Activated CD8-positive, alpha-beta memory T cell treated with anti-CD3 and anti-CD28 coated beads, Interleukin-2, amount 50 U/mL, for 24 hours (primary cell): Measurements from ENCODE around the gene BCAS2.

ENCODE experiments used
- DNase-seq: peaks from one replicate; pipeline ENCODE4 v3.0.0-alpha.2; 2020; ENCODE audit errors: extremely low read depth

The BCAS2 gene

GRCh38 chr1:114559356-114559755 lies 22.1 kb downstream of the BCAS2 start:
- DNase-seq = no peak

- no peak for DNase-seq
These were observed 22.9 kb downstream of the BCAS2 start for GRCh38 chr1:114558544-114558943.

DNA sequence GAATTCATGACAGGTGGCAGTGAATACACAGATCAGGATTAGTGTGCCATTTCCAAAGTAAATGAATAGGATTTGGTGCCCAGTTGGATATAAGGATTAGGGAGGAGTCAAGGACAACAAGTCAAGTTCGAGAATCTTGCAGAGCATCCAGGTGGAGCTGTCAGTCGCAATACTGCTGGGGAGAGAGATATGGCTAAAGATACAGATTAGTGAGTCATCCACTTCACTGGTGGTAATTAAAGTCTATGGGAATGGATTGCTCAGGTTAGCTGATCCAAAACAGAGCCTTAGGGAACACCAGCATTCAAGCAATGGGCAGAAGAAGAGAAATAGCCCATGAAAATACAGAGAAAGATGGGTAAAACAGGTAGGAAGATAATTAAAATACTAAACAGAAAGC lies 26.8 kb downstream of the BCAS2 start:
- DNase-seq = no peak

DNA sequence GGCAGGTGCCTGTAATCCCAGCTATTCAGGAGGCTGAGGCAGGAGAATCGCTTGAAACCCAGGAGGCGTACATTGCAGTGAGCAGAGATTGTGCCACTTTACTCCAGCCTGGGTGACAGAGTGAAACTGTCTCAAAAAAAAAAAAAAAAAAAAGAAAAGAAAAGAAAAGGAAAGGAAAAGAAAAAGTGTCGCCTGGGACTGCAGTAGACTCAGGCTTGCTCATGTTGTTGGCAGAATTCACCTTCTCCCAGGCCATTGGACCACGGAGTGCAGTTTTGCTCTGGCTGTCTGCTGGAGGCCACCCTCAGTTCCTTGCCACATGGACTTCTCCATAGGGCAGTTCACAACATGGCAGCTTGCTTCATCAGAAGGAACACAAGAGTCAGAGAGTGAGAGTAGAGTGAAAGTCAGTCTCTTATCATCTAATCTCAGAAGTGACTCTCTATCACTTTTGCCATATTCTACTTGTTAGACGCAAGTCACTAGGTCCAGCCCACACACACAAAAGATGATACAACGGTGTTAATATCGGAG lies 29.2 kb downstream of the BCAS2 start:
- DNase-seq = no peak

DNA sequence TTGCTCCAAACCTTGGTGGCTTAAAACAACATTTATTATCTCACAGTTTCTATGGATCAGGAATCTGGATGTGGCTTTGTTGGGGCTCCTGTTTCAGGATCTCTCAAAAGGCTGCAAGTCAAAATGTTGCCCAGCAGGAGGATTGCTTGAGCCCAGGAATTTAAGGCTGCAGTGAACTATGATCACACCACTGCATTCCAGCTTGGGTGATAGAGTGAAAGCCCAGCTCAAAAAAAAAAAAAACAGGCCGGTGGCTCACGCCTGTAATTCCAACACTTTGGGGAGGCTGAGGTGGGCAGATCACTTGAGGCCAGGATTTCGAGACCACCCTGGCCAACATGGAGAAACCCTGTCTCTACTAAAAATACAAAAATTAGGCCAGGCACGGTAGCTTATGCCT lies 30.0 kb downstream of the BCAS2 start:
- no peak for DNase-seq

- DNase-seq = no peak
These were observed 31.1 kb downstream of the BCAS2 start for GRCh38 chr1:114550336-114550735.

- DNase-seq = no peak
These were observed 32.3 kb downstream of the BCAS2 start for GRCh38 chr1:114549137-114549536.

GRCh38 chr1:114547076-114547475 lies 34.3 kb downstream of the BCAS2 start:
- no peak for DNase-seq

DNA sequence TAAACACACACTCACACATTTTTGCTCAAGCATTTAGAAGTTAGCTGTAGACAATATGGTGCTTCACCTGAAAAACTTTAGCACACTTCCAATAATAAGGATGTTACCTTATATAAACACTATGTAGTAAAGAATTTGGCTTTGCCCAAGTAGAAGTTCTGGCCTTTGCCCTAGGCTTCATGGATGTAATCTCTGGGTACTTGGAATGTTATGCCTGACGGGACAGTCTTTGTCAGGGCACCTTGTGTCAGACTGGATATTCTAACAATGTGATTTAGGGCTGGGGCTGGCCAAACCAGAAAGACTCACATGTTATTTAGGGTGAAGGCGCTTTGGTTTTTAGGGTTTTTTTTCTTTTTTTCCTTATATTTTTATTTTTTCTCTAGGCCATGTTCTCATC lies 35.6 kb downstream of the BCAS2 start:
- DNase-seq = no peak

DNA sequence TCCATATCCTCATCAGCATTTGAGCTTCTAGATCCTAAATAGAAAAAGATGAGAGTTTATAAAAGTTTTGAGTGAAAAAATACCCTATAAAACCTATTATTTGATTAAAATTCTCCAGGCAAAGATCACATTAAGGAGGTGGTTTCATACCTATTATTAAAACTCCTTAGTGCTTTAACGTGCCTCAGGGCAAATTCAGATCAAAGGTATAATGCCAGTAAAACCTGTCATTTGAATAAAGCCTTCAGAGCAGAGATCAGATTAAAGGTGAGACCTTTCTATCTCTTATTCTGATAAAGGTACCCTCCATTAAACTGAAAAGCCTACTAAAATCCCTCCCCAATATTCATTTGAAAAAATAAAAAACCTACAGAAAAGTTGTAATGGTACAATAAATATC lies 36.1 kb downstream of the BCAS2 start:
- DNase-seq = no peak

DNA sequence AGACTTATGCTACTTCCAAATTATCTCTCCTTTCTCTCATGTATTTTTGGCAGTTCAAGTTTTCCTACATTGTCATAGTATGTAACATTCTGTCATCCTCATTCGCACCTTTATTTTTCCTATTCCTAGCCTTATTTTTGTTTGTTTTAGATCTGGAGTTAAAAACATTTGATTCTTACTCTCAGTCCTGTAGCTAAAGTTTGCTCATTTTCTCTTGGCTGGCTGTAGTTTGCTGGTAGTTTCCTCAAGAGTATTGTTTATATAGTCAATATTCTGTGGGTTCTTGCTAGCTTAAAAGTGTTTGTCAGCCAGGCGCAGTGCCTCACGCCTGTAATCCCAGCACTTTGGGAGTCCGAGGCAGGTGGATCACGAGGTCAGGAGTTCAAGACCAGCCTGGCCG lies 40.6 kb downstream of the BCAS2 start:
- DNase-seq = no peak

- DNase-seq = no peak
These were observed 41.1 kb downstream of the BCAS2 start for GRCh38 chr1:114540272-114540671.

- no peak for DNase-seq
These were observed 45.4 kb downstream of the BCAS2 start for GRCh38 chr1:114536043-114536442.

- DNase-seq = no peak
These were observed 46.0 kb downstream of the BCAS2 start for GRCh38 chr1:114535401-114535800.

DNA sequence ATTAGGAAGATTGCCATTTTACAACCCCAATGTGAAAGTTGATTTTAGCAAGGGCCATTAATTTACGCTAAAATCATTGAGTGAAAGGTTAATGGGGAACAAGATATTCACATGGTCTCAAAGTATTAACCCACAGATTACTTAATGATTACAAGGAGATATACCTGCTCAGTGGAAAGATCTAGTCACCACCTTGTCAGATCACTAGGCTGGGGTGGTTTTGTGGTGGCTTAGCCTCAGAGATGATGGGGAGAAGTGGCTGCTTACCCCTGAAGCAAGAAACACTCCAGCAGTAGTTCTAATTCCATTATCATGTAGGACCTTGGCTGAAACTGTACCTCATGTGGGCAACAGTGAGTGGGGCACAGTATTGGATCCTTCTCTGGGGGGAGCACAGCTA lies 50.3 kb downstream of the BCAS2 start:
- no peak for DNase-seq

- no peak for DNase-seq
These were observed 51.2 kb downstream of the BCAS2 start for GRCh38 chr1:114530224-114530623.

GRCh38 chr1:114524944-114525343 lies 56.5 kb downstream of the BCAS2 start:
- no peak for DNase-seq

DNA sequence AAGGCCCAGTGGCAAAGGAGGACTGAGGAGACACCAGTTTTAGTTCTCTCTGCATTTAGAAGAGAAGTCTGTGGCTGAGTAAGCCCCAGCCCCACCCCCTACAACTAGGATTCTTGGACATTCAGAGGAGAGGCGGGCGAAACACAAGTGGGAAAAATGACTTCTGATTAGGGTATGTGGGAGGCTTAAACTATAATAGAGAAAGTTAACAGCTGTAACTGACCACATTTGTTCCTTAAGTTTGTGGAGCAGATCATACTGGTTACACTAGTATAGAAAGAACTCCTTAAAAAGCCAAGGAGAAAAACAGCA lies 59.2 kb downstream of the BCAS2 start:
- no peak for DNase-seq

DNA sequence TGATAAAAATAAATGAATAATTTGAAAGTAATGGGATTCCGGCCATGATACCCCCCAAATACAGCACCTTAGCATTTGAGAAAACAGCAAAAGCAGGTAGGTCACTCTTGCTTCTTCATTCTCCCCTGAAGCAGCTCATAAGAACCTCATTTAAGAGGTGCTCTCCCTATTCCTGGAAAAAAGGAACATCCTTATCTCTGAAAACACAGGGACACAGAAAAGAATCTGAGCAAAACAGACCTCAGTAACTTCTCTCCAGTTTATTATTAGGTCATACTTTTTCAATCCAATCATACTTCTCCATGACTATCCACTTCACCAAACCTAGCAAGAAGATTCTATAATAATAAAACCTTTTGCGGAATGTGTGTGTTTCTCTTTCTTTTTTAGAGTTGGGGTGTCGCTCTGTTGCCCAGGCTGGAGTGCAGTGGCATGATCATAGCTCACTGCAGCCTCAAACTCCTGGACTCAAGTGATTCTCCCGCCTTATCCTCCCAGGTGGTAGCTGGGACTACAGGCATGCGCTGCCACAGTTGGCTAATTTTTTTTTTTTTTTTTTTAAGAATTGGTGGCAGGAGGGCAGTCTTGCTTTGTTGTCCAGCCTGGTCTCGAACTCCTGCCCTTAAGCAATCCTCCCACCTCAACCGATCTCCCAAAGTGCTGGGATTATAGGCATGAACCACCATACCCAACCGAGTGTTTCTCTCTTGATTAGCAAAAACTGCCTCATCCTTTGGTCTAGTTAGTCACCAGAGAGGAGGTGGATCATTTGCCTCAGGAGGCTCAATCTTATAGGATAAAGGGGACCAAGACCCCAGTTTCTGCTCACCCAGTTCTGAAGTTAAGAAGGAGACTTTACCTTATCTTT lies 59.8 kb downstream of the BCAS2 start:
- no peak for DNase-seq
